Activated CD4-positive, alpha-beta T cell treated with anti-CD3 and anti-CD28 coated beads, Interleukin-2, amount 50 U/mL, for 24 hours (primary cell): ENCODE measurements around the gene BTAF1.
A peak's percentile ranks its signal among the peaks of the same experiment; 100 is the strongest.

Source experiments
- DNase-seq, 2 donors: peaks; one replicate each; pipeline ENCODE4 v3.0.0-alpha.2; 2020; ENCODE audit warnings: low read depth in 1 of 2, low spot score in 1 of 2

The BTAF1 gene

DNA sequence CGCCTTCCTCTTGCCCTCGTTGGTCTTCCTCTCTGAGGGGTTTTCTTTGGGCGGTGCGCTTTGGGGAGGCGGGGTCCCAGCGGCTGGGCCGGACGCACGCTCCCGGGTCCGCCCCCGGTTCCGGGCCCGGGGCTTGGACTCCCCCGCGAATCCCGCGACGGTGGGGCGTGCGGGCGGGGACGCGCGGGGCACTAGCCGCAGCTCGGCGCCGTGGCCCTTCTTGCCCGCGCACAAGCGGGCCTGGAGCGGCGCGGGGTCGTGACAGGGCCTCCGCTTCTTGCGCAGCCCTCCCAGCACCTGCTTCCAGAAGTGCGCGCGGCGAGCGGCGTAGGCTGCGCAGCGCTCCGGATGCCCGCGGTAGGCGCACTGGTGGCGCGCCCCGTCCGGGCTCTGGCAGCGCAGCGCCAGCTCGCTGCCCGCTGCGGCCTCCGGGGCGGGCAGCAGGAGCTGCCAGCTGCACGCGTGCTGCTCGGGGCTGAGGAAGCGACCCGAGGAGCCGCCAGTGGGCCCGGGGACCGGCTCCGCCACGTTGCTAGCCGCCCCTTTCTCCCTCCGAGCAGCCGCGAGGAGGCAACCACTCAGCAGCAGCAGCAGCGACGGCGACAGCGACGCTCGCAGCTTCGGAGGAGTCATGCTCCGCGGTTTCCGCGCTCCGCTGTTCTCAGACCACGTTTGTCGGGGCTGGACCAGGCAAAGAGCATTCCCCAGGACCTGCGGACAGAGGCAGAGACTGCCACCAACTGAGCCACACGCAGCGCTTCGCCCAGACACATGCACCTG is 15.0 kb upstream of the BTAF1 start:
- peak; percentile 53 to 55 for DNase-seq

DNA sequence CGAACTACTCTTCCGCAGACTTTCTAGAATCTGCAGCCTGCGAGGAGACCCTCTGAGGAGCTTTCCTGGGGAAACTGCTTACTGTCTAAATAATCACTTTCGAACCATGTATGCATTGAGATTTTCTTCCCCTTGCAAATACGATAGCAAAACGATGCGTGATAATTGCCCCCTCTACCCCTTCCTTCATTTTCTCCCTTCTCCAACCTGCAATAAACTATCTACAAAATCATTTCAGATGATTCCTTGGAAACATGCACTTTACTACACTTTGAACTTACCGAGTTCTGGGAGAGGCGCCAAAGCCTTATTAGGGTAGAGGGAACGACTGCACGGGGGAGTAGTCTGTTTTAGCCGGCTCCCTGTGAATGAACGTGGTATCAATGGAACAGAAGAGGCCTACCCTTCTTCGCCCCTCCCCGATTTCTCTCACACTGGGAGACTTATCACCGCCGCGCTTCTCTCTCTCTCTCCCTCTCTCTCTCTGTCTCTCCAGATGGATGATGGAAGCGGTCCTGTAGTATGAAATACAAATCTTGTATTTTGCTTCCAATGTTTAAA is 14.4 kb upstream of the BTAF1 start, which contains the start of gene FGFBP3:
Gene FGFBP3 (minus strand): TSS at position 370 of the 561 bp plus-strand sequence. CDS start 517 bp downstream, outside the sequence.
- no peak for DNase-seq

DNA sequence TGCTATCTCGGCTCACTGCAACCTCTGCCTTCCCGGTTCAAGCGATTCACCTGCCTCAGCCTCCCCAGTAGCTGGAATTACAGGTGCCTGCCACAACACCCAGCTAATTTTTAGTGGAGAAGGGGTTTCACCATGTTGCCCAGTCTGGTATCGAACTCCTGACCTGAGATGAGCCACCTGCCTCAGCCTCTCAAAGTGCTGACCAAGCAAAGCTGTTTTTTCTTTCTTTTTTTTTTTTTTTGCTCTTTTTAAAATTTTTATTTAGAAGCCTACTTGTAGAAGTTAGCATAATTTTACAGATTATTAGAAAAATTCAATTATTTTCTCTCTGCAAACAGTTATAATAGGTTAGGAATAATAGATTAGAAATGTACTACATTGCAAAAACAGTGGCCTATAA is 13.1 kb upstream of the BTAF1 start:
- no peak for DNase-seq

DNA sequence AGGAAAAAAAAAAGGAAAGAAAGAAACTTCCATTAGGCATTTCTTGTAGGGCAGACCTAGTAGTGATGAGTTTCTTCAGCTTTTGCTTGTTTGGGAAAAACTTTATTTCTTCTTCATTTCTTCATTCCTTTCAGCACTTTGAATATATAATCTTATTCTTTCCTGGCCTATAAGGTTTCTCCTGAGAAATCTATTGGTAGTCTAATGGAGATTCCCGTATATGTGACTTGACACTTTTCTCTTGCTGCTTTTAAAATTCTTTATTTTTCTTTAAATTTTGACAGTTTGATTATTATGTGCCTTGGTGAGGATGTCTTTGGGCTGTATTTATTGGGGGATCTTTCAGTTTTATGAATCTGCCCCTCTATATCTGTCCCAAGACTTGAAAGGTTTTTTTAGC is 3.9 kb upstream of the BTAF1 start:
- no peak for DNase-seq

DNA sequence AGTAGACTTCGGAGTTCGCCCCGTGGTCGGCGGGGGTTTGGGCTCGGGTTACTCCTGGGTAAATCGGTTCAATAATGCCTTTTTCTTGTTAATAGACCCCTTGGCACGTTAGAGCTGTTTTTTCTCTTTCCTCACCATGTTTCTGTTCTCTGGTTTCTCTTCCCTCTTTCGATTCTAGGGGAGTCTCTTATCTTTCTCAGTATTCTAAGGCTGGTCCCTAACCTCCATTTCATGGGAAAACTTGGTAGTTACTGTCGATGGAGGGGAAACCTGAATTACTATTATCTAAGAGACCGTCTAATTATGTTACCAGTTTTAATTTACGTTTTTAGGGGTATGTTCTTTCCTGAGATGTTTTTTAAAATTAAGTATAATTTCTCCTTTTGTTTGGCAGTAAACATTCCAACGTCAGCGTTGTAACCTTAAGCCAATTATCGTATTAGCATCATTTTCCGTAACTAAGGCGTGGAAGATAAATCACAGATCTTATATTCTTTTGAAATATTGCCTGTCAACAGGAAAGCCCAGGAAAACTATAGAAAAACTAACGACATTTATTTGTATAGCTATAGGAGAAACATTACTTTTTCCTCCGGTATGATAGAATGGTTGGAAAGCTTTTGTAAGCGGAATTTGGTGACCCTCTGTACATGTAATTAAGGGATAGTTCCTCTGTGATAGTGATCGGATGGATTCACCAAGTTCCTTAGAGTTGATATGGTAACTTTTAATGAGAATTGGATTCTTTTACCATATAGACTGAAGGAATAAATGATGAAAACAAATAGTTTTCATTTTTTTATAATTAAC is 847 bp downstream of the BTAF1 start:
- DNase-seq, result no peak

DNA sequence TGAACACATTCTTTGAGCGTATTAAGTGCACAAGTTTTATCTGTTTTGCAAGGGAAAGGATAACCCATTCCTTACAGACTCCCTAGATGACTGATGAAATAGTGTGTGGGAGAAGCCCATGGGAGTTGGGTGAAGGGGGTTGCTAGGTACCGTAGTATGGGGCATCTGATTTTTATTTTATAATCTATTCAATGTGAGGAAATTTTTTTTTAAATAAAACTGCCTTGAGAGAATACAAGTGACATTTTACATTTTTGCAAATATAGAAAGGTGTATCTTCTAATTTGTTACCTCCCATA is 1.4 kb downstream of the BTAF1 start:
- no peak for DNase-seq

DNA sequence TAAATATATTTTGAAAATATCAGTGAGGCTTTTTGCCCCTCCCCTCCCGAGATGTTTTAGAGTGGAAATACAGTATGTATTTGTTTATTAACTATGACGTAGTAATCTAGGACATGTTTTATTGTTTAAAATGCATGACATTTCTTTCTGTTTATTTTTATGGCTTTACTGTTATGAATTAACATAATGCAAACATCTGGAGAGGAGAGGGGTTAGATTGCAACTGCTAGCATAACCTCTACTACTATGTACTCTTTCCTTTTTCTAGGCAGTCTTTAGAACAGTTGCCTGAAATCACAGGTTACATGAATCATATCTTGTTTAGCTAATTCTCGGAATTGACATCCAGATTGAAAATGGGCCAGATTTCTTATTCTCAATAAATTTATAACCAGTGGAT is 7.4 kb downstream of the BTAF1 start:
- no peak for DNase-seq

DNA sequence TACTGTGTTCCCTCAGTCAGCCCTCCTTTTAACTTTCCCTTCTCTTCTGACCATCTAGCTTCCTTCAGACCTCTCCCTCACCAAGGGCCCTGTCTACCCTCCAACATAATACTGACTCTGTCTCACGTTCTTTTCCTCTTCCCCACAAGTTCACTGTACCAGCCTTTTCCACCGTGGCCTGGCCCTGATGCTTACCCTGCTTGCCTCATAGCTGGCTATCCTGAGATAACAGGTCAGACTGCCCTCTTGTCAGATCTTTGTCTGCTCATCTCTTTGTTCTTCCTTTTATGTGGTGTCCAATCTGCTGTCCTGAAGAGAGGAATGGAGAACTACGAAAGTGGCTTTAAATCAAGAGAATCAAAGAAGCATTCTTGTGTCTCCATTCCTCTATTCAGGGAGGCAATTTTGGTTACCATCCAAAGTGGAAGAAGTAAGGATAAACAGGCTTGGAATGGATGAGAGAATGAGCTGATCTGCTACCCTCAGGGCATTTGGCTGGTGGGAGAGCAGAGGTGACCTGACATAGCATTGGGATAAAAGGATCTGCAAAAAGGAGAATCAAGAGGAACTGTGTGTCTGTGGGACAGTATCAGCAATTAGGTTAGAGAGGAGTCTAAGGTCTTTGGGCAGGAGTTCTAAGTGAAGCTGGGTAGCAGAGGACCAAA is 8.1 kb downstream of the BTAF1 start:
- DNase-seq, result no peak

DNA sequence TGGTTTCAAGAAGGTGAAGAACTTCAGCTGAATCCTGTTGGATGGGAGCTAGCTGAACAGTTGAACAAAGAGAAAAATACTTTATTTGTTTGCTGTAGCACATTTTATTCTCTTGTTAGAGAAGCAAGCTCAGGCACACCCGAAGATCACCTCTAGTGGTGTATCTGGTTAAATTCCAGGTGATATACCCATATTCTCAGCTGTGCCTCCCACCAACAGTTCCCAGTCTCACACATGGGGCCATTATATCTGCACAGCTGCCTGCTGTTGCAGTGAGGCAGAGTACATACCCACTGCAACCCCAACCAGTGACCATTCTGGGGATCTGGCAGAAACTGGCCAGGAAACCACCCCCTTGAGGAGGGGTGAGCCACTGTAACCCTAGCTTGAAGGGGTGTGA is 9.2 kb downstream of the BTAF1 start:
- no peak for DNase-seq

DNA sequence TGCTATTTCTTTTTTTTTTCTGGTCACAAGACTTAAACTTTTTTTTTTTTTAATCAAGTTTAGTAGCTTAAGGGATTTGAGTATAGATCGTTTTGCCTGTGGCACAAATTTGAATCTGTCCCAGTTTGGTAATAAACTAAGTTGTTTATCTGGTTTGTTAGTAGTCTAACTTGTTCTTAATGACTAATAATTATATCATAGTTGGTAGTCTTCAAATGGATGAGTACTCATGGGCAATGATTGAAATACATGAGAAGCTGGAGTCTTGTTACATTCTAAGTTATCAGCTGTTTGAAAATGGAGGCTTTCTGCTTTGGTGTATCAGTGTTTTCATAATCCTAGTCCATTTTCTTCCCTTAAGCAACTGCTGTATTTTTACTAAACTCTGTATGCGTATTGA is 12.3 kb downstream of the BTAF1 start:
- no peak for DNase-seq

DNA sequence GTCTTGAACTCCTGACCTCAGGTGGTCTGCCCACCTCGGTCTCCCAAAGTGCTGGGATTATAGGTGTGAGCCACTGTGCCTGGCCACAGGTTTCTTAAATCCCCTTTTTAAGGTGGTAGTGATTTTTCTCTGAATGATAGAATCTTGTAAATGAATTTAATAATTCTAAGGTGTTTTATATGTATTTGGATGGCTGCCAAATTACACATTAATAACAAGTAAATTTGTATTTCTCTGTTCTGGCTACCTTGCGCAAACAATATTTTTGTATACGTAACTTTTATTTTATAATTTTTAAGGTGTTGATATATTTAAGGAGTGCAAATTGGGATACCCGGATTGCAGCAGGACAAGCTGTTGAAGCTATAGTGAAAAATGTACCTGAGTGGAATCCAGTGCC is 16.1 kb downstream of the BTAF1 start:
- no peak for DNase-seq

DNA sequence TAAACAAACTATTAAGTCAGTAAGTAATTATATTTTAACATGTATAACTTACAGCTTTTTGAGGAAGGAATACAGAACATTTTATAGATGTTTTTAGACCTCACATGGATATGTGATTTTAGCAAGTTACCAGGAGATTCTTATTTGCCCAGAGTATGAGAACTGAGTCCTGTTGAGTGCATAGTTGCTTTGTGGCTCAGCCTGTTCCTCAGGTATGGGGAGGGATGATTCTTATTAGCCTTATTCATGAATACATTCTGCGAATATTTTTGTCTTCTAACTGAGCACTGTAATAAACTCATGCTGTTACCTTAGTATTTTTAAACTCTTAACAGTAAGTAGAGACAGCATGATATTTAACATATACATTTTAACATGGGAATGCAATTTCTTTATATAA is 17.9 kb downstream of the BTAF1 start:
- DNase-seq, result no peak

DNA sequence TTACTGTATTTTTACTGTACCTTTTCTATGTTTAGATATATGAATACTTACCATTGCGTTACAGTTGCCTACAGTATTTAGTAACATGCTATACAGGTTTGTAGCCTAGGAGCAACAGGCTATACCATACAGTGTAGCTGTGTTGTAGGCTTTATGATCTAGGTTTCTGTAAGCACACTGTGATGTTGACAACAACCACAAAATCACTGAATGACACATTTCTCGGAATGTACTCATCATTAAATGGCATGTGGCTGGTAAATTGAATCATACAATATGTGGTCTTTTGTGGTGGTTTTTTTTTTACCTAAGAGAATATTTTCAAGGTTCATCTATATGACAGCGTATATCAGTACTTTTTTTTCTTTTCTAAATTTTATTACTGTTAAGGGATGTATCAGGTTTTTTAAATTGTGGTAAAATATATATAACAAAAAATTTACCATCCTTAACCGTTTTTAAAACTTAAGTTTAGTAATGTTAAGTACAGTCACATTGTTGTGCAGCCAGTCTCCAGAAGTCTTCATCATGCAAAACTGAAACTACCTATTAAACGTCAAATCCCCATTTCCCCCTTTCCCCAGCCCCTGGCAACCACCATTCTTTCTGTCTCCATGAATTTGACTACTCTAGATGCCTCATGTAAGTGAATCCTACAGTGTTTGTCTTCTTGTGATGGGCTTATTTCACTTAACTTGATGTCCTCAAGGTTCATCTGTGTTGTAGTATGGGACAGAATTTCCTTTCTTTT is 21.5 kb downstream of the BTAF1 start:
- DNase-seq, result peak in 1 of 2 donors; percentile 17

DNA sequence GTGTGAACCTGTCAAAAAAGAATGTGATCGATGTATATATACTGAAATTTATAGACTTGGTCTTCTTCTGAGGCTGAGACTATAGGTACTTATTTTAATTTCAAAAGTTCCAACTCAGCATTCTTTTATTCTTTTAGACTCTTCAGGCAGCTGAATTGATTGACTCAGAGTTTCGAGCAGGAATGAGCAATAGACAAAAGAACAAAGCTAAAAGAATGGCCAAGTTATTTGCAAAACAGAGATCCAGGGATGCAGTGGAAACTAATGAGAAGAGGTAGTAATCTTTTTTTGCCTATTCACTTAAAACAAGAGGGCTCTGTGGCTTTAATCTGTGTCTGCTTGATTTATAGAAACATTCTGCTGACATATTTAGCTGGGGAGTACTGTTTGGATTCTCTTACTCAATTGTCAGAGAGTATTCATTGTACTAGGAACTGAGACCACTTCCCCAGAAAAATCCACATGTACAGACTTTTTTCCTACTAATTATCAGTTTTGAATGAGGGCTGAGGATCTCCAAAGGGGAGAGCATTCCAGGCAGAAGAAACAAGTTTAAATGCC is 30.1 kb downstream of the BTAF1 start:
- no peak for DNase-seq

DNA sequence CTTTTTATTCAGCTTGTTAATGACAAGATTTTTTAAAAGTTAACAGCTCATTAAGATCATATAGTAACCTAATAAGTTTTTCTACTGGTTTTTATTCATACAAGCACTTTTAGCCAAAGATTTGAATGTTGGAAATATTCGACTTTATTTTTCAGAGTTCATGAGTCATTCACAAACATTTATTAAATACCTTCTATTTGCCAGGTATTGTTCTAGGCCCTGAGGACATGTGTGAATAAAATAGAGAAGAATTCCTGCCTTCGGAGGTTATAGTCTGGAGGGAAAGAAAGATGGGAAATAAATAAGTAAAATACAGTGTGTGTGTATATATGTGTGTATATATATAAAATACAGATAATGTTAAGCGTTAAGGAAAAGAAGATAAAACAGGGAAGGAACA is 31.5 kb downstream of the BTAF1 start:
- no peak for DNase-seq

DNA sequence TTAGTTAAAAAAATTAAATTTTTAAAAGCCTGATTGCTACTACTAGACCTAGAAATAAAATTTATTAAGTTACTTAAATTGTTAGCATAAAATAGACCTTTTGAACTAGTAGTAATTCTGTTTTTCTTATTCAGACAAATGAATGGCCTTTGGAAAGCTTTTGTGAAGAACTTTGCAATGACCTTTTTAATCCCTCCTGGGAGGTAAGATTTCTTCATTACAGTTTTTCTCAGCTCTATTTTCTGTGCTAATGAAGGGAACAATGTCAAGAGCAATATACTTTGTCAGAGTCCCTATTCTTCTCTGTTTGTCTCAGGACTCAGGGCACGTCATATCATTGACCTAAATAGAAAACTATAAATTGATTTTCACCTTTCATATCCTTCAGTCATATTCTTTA is 33.5 kb downstream of the BTAF1 start:
- DNase-seq, result no peak

DNA sequence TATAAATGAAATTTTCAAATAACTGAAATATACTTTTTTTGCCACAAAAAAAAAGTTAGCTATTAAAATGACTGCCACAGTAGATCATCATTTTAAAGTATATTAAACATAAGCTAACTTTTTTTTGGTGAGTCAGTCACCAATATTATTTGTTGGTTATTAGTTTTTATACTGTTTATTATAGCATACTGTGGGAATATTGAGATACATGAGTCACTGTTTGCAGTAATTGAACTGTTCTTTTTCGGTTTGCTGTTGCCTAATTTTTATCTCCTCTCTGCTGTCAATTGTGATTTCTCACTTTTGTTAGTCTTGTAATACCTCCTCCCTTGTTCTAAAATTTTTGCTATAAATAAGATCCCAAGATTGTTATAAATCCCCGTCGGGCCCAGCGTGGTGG is 45.7 kb downstream of the BTAF1 start:
- no peak for DNase-seq

DNA sequence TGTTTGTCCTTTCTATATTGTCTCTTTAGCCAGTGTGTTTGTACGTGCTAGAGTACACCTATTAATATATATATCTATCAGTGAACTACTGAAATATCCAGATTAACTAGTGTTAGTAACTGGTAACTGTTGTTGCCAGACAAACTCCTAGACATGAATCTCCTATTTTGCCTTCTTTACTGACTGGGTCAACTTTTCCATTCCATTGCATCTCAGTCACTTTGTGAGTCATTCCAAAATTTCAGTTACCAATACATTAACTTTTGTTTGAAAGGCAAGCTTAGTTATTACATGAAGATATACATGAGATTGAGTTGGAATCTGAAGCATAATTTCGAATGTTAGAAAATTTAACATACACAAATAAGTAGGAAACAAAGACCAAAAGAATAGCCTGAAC is 51.4 kb downstream of the BTAF1 start:
- peak in 1 of 2 donors; percentile 2 for DNase-seq

DNA sequence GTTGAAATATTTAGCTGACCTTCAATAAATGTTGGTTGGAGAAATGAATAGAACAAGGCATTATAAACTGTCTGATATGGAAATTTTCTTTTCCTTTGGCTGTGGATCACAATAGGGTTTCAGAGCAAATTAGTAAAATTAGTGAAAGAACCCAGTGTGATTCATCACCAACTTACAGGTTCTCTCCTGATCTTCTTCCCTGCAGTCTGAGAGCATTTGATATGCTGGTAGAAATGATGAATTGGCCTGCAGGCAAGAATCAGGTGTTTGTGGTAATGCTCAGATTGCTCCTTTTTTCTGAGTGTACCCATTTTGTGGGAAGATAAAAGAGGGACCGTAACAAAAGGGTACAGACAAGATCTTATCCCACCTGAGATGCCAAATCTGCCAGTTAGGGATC is 51.9 kb downstream of the BTAF1 start:
- no peak for DNase-seq

DNA sequence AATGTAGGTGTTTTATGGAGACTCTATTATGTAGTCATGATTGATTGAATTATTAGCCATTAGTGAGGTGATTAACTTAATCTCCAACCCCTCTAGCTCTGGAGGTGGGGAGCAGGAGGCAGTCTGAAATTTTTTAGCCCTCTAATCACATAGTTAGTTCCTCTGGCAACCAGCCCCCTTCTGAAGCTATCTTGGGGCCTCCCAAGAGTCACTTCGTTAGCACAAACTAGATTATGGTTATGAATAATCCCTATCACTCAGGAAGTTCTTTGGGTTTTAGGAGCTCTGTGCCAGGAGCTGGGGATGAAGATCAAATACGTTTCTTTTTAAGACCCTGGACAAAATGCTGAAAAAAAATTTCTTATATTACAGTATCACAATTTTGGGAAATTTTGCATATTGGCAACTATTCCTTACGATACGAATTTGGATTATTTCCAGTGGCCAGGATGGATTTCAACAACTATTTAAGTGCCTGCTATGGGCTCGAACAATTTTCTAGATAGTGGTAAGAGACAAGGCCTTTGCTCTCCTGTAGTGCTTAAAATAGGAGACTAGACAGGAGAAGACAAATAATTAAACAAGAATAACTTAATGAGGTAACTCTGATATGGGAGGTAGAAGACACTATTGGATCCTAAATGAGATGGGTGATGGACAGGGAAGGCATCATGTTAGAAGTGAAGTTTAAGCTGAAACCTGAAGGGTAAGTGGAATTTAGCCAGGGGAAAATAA is 52.9 kb downstream of the BTAF1 start:
- DNase-seq, result no peak
